NCI-H146 treated with DMSO at 0.1 percent for 48 hours (cell line): ENCODE results near the gene CYP46A1.

Source experiments
- DNase-seq: peaks from one replicate; lab custom pipeline; 2025; ENCODE audit not compliant: unreplicated experiment; lab: John Stamatoyannopoulos, UW

The CYP46A1 gene

DNA sequence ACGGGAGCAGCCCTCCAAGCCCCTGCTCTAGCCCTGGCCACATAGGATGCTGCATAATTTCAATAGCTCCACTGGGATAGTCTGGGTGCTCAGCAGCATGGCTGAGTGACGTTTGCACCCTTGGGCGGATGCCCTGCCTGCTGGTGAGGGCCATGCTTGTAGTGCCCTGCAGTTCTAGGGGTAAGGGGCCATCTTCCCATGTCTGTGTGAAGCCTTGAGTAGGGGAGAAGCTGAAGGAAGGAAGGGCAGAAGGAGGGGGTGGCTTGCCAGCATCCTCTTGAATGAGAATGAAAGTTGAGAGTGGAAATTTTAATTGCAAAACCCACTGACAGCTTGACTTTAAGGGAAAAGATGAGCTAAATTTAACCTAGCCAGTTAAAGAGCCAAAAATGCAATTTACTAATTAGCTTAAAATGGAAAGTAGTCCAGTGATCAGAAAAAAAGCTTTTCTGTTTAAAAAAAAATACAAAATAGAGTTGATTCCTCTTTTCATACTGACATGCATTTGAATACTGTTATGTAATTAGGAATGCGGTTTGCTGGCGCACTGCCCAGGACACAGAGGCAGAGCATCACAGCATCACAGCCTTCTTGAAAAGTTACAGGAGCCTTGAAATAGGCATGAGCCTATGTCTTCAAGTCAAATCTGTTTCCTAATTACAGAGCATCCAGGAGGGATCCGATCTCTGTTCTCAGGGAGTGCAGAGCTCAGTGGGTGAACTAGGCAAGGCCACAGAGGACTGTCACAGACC, 90.6 kb downstream of the CYP46A1 start:
- no peak for DNase-seq

GRCh38 chr14:99775351-99775750, 91.3 kb downstream of the CYP46A1 start:
- no peak for DNase-seq
